ENCODE measurements around the gene MT2A. TPM values are rescaled to one million over a fixed set of nuclear protein-coding genes. Genes with fewer than 3 reads are reported as not detected.
A peak's percentile ranks its signal among the peaks of the same experiment; 100 is the strongest.

Gene MT2A
- total and polyA plus RNA-seq, 2 of the 13 experiments (the other 11 are each of a cell fraction or from before 2014, with no cell fraction given), result 135 to 371 TPM

DNA sequence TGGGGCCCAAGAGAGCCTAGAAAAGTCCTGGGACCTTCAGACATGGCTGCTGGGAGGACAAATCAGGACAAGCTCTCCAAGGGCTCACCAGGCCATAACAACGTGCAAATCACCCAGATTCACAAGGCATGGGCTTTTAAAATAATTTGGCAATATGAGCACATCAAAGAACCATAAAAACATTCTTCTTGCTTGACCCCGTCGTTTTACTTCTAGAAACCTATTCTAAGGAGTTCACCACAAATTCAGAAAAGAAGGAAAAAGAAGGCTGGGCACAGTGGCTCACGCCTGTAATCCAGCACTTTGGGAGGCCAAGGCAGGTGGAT is 31.1 kb upstream of the MT2A start (continued):
- TF ChIP-seq, protein P1, sequence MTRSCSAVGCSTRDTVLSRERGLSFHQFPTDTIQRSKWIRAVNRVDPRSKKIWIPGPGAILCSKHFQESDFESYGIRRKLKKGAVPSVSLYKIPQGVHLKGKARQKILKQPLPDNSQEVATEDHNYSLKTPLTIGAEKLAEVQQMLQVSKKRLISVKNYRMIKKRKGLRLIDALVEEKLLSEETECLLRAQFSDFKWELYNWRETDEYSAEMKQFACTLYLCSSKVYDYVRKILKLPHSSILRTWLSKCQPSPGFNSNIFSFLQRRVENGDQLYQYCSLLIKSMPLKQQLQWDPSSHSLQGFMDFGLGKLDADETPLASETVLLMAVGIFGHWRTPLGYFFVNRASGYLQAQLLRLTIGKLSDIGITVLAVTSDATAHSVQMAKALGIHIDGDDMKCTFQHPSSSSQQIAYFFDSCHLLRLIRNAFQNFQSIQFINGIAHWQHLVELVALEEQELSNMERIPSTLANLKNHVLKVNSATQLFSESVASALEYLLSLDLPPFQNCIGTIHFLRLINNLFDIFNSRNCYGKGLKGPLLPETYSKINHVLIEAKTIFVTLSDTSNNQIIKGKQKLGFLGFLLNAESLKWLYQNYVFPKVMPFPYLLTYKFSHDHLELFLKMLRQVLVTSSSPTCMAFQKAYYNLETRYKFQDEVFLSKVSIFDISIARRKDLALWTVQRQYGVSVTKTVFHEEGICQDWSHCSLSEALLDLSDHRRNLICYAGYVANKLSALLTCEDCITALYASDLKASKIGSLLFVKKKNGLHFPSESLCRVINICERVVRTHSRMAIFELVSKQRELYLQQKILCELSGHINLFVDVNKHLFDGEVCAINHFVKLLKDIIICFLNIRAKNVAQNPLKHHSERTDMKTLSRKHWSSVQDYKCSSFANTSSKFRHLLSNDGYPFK (CRISPR knock-in tag; IDR thresholded peaks at IDR 0.05; ENCODE audit: borderline replicate concordance), result no peak
- TF ChIP-seq, protein P2, sequence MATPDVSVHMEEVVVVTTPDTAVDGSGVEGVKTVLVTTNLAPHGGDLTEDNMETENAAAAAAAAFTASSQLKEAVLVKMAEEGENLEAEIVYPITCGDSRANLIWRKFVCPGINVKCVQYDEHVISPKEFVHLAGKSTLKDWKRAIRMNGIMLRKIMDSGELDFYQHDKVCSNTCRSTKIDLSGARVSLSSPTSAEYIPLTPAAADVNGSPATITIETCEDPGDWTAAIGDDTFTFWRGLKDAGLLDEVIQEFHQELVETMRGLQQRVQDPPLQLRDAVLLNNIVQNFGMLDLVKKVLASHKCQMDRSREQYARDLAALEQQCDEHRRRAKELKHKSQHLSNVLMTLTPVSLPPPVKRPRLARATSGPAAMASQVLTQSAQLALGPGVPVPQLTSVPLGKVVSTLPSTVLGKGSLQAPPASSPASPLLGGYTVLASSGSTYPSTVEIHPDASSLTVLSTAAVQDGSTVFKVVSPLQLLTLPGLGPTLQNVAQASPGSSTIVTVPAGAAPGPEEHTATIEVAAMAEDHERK (CRISPR knock-in tag; IDR thresholded peaks at IDR 0.05; ENCODE audit: low read depth), result no peak
- TF ChIP-seq SOX6 (IDR thresholded peaks at IDR 0.05) (no peak), SOX6 (CRISPR knock-in tag; IDR thresholded peaks at IDR 0.05) (0 out of 2 replicates have a peak, but pooled peaks have one; percentile 14)

DNA sequence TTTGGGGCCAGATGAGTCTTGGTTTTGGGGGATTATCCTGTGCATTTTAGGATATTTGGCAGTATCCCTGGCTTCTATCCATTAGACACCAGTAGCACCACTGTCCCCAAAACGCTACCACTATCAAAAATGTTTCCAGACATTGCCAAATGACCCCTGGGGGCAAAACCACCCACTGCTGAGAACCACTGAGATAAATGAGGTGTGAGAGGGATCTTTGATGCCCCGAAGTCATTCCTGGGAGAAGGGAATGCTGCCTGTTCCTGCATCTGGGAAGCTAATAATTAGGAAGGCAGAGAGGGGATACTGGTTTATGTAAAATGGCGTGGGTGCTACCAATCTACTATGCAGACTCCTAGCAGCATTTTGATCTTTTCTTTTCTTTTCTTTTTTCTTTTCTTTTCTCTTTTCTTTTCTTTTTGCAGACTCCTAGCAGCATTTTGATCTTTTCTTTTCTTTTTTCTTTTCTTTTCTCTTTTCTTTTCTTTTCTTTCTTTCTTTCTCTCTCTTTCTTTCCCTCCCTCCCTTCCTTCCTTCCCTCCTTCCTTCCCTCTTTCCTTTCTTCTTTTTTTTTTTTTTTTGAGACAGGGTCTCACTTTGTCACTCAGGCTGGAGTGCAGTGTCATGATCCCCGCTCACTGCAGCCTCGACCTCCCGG is 27.9 kb upstream of the MT2A start:
- no peak overlapping the region for H3K27ac ChIP-seq (ENCODE audit: extremely low read length, insufficient read depth, low read length)
- H4K20me1 ChIP-seq (ENCODE audit: insufficient read depth, low read length), result no peaks in the 10 kb centered on the region
- 24% methylated on average over 6 of the region's 6 CpGs for WGBS (ENCODE audit: low lambda C conversion rate)
- H3K9ac ChIP-seq (ENCODE audit: insufficient read depth, low read depth, low read length), result no peak overlapping the region
- no peak overlapping the region for H3K4me3 ChIP-seq (replicated peaks in 1 of 3; ENCODE audit: insufficient read depth in 1 of 3, low read depth in 2 of 3, low read length in 3 of 3)
- CTCF ChIA-PET (ENCODE audit: low intra/inter-chr PET ratio, low total read pairs), result no interaction called here
- no peak overlapping the region for H2AFZ ChIP-seq (ENCODE audit: low read length)
- H3K79me2 ChIP-seq (ENCODE audit: insufficient read depth, low read length), result no peaks in the 10 kb centered on the region
- ATAC-seq (no peak), DNase-seq (ENCODE audit: low spot score) (no peak), FAIRE-seq (no peak)
- H3K4me2 ChIP-seq (ENCODE audit: low read depth, low read length), result no peak overlapping the region
- no peaks in the 10 kb centered on the region for H3K4me1 ChIP-seq (ENCODE audit: insufficient read depth, low read length)
- 0 out of 2 replicates have a peak, but pooled peaks cover 4% of the 10 kb centered on the region for H3K9me3 ChIP-seq (ENCODE audit: low read length)
- in situ Hi-C loops (cut with HindIII; ENCODE audit: extremely low pct_ligation_motif_present, low pct_unique_long_range_greater_than_20kb), result no loop called here
- no peaks in the 10 kb centered on the region for H3K36me3 ChIP-seq (replicated peaks in 1 of 2; ENCODE audit: control insufficient read depth in 1 of 2, insufficient read depth in 2 of 2, low read length in 2 of 2)
- BruUV-seq (replicated peaks), result no TSS peak
- POLR2A ChIA-PET, result no interaction called here
- intact Hi-C loops (cut with micrococcal nuclease; ENCODE audit: unreplicated experiment), result no loop called here
- peaks cover 1 to 24% of the 10 kb centered on the region in 2 experiments; a peak in 3 of 5 replicates for H3K27me3 ChIP-seq (ENCODE audit: control insufficient read depth in 1 of 2, insufficient read depth in 2 of 2, low read length in 2 of 2)
- TF ChIP-seq SOX13 (IDR thresholded peaks at IDR 0.05) (no peak), SOX13 (CRISPR knock-in tag; conservative IDR thresholded peaks at IDR 0.05 in 1 of 2, IDR thresholded peaks at IDR 0.05 in 1 of 2) (no peak), BRD4 (CRISPR knock-in tag; IDR thresholded peaks at IDR 0.05) (no peak), ZNF616 (CRISPR knock-in tag; IDR thresholded peaks at IDR 0.05; ENCODE audit: low read depth) (no peak), DNMT3B (CRISPR knock-in tag; conservative IDR thresholded peaks at IDR 0.05) (no peak), ZNF546 (CRISPR knock-in tag; conservative IDR thresholded peaks at IDR 0.05) (no peak), ZNF709 (CRISPR knock-in tag; IDR thresholded peaks at IDR 0.05) (no peak), SNAPC2 (CRISPR knock-in tag; IDR thresholded peaks at IDR 0.05) (no peak), ZNF598 (CRISPR knock-in tag; IDR thresholded peaks at IDR 0.05; ENCODE audit: borderline replicate concordance) (no peak), TMF1 (CRISPR knock-in tag; IDR thresholded peaks at IDR 0.05; ENCODE audit: low read depth) (no peak), ZNF263 (CRISPR knock-in tag; IDR thresholded peaks at IDR 0.05) (no peak), ZBTB8A (CRISPR knock-in tag; IDR thresholded peaks at IDR 0.05; ENCODE audit: borderline replicate concordance, low read depth) (no peak), ZNF674 (CRISPR knock-in tag; IDR thresholded peaks at IDR 0.05; ENCODE audit: low read depth) (no peak)
- TF ChIP-seq, protein P3, sequence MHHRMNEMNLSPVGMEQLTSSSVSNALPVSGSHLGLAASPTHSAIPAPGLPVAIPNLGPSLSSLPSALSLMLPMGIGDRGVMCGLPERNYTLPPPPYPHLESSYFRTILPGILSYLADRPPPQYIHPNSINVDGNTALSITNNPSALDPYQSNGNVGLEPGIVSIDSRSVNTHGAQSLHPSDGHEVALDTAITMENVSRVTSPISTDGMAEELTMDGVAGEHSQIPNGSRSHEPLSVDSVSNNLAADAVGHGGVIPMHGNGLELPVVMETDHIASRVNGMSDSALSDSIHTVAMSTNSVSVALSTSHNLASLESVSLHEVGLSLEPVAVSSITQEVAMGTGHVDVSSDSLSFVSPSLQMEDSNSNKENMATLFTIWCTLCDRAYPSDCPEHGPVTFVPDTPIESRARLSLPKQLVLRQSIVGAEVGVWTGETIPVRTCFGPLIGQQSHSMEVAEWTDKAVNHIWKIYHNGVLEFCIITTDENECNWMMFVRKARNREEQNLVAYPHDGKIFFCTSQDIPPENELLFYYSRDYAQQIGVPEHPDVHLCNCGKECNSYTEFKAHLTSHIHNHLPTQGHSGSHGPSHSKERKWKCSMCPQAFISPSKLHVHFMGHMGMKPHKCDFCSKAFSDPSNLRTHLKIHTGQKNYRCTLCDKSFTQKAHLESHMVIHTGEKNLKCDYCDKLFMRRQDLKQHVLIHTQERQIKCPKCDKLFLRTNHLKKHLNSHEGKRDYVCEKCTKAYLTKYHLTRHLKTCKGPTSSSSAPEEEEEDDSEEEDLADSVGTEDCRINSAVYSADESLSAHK (CRISPR knock-in tag; IDR thresholded peaks at IDR 0.05; ENCODE audit: borderline replicate concordance), result no peak
